HG02852 (cell line): ENCODE results near the gene TAX1BP3.

Experiments used
- ATAC-seq: cut with Tn5 transposase; IDR thresholded peaks from one replicate; pipeline ENCODE4 v1.9.1; 2021; ENCODE audit warnings: mild to moderate bottlenecking, moderate library complexity; ENCODE audit not compliant: unreplicated experiment

TAX1BP3 gene

DNA sequence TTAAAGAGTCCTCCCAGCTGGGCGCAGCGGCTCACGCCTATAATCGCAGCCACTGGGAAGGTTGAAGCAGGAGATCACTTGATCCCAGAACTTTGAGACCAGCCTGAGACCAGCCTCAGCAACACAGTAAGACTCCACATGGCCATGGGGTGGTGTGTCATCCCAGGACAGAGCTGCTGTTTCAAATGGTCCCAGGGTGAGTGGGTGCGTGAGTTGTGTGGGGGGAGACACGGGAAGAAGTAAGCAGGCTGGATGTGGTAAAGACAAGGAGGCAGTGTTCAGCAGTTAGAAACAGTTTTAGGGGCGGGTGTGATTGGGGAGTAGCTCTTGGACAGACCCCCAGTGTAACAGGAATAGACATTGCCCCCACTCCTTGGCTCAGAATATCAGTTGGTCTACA is 36.1 kb downstream of the TAX1BP3 start:
- ATAC-seq = no peak

DNA sequence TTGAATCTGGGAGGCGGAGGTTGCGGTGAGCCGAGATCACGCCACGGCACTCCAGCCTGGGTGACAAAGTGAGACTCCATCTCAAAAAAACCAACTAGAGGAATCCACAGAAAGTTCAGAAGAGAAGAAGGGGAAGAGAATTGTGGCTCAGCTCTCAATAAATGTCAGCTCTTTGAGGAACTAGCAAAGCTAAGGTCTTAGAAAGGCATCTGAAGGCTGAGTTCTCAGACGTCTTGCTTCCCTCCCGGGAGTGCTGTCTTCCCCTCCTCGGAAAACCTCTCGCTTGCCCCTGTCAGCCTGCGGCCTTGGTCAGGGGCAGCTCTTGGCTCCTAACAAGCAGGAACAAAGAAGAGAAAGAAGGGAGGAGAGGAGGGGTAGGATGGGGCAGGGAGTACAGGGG is 37.6 kb downstream of the TAX1BP3 start:
- no peak for ATAC-seq

DNA sequence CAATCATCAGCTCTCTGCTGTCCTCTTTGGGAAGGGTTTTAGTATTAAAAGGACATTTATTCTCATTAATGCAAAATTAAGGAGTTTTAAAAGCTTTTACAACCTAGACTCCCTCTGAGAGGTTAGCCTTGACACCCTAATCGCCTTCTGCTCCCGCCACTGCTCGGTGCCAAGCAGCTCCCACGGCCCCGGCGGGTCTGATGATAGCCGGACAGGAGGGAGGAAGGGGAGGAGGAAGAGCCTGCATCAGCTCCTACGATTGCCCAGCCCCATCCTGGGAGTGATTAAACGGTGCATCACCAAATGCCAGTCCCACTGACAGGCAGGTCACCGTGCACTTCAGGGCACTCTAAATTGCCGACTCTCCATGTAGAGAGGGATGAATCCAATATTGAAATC is 40.6 kb downstream of the TAX1BP3 start:
- no peak for ATAC-seq

DNA sequence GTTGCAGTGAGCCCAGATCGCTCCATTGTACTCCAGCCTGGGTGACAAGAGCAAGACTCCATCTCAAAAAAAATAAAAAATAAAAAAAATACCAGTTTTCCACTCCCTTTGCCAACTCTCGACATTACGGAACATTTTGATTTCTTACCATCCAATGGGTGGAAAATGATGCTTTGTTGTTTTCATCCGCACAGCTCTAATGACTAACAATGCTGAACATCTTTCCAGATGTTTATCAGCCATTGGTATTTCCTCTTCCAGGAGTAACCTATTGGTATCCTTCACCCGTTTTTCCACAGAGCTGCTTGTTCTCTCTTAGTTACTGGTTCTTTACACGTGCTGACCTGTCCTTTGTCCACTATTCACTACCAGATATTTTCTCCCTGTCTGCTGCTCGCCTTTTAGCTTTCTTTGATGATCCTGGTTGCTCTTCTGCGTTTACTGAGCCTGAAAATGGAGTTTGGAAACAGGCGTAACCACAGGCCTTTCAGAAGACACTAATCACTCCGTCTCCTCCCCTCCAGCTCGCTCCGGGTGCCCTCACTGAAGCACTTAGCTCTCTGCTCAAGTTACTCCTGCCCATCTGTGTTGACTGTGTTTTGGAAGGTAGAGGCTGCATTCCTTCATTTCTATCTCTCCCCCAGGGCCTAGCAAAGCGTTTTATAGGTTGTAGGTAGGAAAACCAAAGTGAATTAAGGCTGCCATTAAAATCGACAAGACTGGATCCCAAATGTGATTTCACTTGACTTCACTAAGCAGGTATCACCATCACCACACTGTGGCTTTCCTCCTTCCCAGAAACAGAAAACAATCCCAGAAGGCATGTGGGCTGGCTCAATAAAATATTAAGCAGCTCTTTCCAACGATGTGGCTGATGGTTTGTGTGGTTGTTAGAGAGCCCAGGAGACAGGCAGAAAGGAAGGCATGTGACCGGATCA is 41.3 kb downstream of the TAX1BP3 start:
- no peak for ATAC-seq

DNA sequence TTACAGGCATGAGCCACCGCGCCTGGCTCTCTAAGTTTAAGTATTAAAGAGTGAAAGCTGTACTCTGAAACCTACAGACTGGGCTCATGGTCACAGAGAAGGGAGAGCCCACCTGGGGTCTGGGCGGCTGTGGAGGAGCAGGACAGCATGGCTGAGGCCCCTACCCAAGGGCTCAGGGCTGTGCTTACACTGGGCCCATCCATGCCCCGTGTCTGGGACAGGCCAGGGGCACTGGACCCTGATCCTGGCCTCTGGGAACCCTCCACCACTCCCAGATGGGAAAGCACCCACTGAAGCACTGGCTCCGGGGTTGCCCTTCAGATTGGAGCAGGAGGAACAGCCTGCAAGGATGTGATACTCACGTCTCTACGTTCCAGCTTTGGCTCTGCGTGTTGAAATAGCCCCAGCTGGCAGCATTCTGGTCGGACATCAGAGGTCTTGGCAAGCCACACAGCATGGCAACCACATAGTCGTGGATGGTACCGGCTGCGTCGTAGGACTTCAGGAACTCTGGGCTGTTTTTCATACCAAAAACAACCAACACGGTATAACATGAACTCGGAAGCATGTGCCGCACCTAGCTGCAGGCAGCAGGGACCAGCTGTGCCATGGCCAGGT is 45.3 kb downstream of the TAX1BP3 start:
- no peak for ATAC-seq

DNA sequence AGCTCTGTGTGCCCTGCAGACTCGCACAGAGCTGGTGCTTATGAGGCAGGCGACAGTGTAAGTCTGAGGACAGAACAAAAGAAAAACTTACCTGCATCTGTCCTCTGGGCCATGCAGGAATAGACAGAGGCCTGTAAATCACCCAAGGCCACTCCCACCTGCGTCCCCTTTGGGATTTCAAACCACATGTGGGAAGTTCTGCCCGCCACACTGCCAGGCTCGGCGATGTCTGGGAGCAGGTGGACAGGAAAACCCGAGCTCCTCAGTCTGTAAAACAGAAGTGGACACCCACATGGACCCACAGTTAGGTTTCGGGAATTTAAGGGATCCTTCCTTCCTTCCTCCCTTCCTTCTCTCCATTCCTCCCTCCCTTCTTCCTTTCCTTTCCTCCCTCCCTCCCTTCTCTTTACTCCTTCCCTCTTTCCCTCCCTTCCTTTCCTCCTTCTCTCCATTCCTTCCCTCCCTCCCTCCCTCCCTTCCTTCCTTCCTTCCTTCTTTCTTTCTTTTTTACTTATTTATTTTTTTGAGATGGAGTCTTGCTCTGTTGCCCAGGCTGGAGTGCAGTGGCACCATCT is 47.1 kb downstream of the TAX1BP3 start:
- no peak for ATAC-seq

DNA sequence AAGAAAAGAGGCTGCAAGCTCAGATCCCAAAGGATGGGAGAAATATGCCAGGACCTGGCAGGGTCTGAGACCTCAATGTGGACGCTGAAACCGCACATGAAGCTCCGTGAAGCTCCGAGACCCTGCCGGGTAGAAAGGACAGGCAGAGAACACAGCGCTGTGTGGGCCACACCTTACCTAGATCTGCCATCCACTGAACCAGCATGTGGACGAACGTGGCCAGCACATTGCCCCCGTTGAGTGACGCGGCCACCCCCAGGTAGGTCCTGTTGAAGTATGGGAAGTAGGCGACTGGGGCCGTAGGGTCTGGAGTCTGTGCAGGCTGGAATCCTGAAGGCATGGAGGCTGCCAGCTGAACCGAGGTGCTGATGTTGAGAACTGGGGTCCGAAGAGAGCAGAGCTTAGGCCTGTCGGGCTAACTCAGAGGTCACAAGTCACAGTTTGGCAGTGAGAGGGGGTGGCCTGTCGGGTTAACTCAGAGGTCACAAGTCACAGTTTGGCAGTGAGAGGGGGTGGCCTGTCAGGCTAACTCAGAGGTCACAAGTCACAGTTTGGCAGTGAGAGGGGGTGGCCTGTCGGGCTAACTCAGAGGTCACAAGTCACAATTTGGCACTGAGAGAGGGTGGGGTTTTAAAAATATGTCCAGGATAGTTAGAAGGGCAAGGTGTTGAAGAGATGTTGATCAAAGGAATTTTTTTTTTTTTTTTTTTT is 53.1 kb downstream of the TAX1BP3 start:
- ATAC-seq = no peak

DNA sequence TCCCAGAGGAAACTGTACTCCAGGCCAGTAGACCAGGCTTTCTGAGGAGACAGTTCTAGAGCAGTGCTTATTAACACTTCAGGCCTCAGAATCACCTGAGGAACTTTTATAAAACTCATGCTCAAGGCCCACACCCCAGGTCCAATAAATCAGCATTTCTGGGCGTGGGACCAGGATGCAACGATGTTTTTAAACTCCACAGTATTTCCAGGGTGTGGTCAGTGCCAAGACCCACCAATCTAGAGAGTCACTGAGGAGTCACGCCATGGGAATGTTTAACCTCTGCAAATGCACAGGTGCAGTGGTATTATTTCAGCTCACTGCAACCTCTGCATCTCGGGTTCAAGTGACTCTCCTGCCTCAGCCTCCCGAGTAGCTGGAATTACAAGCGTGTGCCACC is 55.3 kb downstream of the TAX1BP3 start:
- no peak for ATAC-seq
